OCI-LY3 (cell line): ENCODE data around the gene MAGI1.

Experiments
- CTCF ChIP-seq: fragments of 200-600, 300-600 bp; sonication (generic); IDR thresholded peaks from 2 replicates; pipeline ENCODE4 v1.5.1; 2014; ENCODE audit warnings: antibody characterized with exemption, low read length, low read depth
- EZH2phosphoT487 ChIP-seq: fragments of 200-600 bp; shearing (Covaris generic); IDR thresholded peaks from 2 replicates; pipeline ENCODE4 v1.6.1; 2018; ENCODE audit warnings: antibody characterized with exemption, mixed run types, low read depth

GRCh38 chr3:65556934-65557577 lies 481.7 kb downstream of the MAGI1 start:
- TF ChIP-seq CTCF (no peak), EZH2phosphoT487 (no peak)
